Neutrophil (primary cell): Measurements from ENCODE around the gene THSD4.

Experiments
- H3K27ac ChIP-seq: fragments of 200-600 bp; sonication (generic); 2 replicates; pipeline ENCODE4 v1.5.1; 2016; ENCODE audit warnings: mild to moderate bottlenecking, moderate library complexity
- H3K27me3 ChIP-seq: fragments of 200-600 bp; sonication (generic); 2 replicates; pipeline ENCODE4 v1.6.0; 2016; ENCODE audit warnings: mild to moderate bottlenecking
- H3K36me3 ChIP-seq: fragments of 200-600 bp; sonication (generic); 2 replicates; pipeline ENCODE4 v1.5.1; 2017
- H3K4me1 ChIP-seq, 2 experiments: fragments of 200-600 bp in 1 of 2; sonication (generic) in 1 of 2; 1 replicate in 1 of 2; 2 replicates in 1 of 2; pipeline versions ENCODE4 v1.5.1 to v1.6.1; 2013 to 2016; ENCODE audit warnings: low read depth in 1 of 2, low read length in 1 of 2, mild to moderate bottlenecking in 1 of 2, moderate library complexity in 1 of 2; ENCODE audit not compliant: control insufficient read depth in 1 of 2, insufficient read depth in 1 of 2
- H3K4me3 ChIP-seq, 2 experiments: fragments of 200-600 bp in 1 of 2; sonication (generic) in 1 of 2; 1 replicate in 1 of 2; 2 replicates in 1 of 2; pipeline ENCODE4 v1.5.1; 2013 to 2016; ENCODE audit warnings: low read depth in 1 of 2, low read length in 1 of 2, mild to moderate bottlenecking in 1 of 2, moderate library complexity in 1 of 2
- H3K9me3 ChIP-seq: fragments of 200-600 bp; sonication (generic); 2 replicates; pipeline ENCODE4 v1.5.1; 2016
- TF ChIP-seq, protein P1 (sequence below): fragments of 200-600 bp; sonication (generic); IDR thresholded peaks from 2 replicates; pipeline ENCODE4 v1.5.1; 2016; ENCODE audit warnings: antibody characterized with exemption

Gene THSD4

DNA sequence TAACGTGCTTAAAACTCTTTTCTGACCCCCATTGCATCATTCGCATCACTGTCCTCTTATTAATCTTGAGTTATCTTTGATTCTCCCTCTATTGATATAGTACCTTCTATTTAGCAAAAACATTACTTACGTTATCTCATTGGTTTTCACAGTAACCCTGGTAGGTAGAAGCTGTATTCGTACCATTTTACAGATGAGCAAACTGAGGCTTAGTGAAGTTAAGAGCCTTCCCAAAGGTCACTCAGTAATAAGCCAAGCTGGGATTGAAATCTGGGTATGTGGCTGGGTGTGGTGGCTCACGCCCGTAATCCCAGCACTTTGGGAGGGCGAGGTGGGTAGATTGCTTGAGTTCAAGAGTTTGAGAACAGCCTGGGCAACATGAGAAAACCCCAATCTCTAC is 244.0 kb downstream of the THSD4 start:
- H3K4me3 ChIP-seq, result no peak overlapping the region

DNA sequence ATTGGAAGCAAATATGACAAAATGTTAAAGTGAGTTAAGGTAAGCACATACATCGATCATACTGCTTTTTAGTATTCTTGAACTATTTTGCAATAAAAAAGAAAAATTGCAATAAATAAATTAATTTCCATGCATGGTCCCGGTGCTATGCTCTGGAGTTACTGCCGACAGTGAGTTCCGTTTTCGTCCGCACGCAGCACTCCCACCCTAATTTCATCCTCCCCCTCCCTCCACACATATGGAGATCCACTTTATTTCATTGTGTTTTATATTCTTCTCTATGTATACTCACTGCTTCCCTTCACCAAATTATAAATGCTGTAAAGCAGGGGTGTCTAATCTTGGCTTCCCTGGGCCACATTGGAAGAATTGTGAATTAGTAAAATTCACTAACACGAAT is 247.3 kb downstream of the THSD4 start:
- H3K27me3 ChIP-seq, result no peaks in the 10 kb centered on the region
- no peaks in the 10 kb centered on the region for H3K36me3 ChIP-seq
- no peak overlapping the region for H3K4me3 ChIP-seq
- no peaks in the 10 kb centered on the region for H3K9me3 ChIP-seq
- no peaks in the 10 kb centered on the region for H3K4me1 ChIP-seq
- H3K27ac ChIP-seq, result no peak overlapping the region
- TF ChIP-seq, protein P1, sequence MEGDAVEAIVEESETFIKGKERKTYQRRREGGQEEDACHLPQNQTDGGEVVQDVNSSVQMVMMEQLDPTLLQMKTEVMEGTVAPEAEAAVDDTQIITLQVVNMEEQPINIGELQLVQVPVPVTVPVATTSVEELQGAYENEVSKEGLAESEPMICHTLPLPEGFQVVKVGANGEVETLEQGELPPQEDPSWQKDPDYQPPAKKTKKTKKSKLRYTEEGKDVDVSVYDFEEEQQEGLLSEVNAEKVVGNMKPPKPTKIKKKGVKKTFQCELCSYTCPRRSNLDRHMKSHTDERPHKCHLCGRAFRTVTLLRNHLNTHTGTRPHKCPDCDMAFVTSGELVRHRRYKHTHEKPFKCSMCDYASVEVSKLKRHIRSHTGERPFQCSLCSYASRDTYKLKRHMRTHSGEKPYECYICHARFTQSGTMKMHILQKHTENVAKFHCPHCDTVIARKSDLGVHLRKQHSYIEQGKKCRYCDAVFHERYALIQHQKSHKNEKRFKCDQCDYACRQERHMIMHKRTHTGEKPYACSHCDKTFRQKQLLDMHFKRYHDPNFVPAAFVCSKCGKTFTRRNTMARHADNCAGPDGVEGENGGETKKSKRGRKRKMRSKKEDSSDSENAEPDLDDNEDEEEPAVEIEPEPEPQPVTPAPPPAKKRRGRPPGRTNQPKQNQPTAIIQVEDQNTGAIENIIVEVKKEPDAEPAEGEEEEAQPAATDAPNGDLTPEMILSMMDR, result no peak

More for the DNA sequence above, 244.0 kb downstream of the THSD4 start:
- no peaks in the 10 kb centered on the region for H3K36me3 ChIP-seq
- no peaks in the 10 kb centered on the region for H3K9me3 ChIP-seq
- no peaks in the 10 kb centered on the region for H3K4me1 ChIP-seq
- TF ChIP-seq, protein P1, result no peak
- H3K27me3 ChIP-seq, result no peaks in the 10 kb centered on the region
- no peak overlapping the region for H3K27ac ChIP-seq

DNA sequence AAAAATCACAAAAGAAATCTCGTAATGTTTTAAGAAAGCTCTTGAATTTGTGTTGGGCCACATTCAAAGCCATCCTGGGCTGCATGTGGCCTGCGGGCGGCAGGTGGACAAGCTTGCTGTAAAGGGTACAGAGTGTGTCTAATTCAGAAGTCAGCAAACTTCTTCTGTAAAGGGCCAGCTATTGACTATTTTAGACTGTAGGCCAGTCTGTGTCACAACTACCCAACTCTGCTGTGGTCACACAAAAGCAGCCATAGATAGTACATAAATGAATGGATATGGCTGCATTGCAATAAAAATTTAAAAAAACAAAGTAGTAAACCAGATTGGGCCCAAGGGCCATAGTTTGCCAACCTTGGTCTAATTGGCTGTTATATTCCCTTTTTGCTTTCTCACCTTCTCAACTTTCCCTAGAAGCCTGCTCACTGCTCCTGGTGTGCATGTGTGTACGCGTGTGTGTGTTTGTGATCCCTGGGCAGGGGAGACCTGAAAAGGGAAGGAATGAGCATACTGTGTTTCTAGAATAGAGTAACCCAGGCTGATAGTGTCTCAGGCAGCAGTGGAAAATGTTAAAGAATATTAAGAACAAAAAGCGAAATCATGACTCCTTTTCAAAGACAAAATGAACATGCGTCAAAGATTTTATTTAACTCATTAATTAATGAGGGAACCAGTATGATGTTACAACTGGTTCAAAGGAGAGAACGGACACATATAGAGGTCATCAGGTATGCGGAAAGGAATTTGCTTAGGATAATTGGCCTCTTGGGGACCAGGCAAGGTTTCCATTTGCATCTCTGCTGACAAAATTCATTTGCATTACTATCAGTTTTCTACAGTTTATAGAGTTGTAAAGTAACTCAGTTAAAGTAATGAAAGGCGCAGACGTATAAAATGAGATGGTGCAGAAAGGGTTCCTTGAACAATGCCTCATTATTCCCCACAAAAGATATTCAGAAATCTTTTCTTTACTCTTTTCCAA is 248.0 kb downstream of the THSD4 start:
- Histone ChIP-seq H3K9me3 (no peaks in the 10 kb centered on the region), H3K27ac (no peak overlapping the region)
- TF ChIP-seq, protein P1, result no peak

DNA sequence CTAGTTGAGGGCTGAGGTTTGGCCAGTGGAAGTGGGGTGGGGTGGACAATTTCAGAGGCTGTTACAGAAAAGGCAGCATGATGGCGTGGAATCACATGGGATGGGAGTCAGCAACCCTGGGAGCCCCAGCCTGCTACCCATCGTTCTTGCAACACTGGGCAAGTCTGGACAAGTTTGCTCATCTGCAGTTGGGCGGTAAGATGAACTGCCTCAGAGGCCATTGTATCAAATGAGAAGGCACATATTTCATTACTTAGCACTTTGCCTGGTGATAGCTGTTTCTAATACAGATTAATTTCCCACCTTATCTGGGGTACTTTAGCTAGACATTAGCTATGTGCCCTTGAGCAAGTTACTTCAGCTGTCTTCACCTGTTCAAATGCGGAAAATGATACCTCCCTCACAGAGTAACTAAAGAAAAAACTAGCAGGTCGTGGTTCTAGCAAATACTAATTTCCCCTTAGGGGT is 248.9 kb downstream of the THSD4 start:
- Histone ChIP-seq H3K27me3 (no peaks in the 10 kb centered on the region), H3K4me3 (no peak overlapping the region), H3K27ac (no peak overlapping the region), H3K9me3 (no peaks in the 10 kb centered on the region), H3K4me1 (no peaks in the 10 kb centered on the region), H3K36me3 (no peaks in the 10 kb centered on the region)
- TF ChIP-seq, protein P1, result no peak

More for the DNA sequence above, 248.0 kb downstream of the THSD4 start:
- Histone ChIP-seq H3K27me3 (no peaks in the 10 kb centered on the region), H3K4me3 (no peak overlapping the region), H3K36me3 (no peaks in the 10 kb centered on the region), H3K4me1 (no peaks in the 10 kb centered on the region)

DNA sequence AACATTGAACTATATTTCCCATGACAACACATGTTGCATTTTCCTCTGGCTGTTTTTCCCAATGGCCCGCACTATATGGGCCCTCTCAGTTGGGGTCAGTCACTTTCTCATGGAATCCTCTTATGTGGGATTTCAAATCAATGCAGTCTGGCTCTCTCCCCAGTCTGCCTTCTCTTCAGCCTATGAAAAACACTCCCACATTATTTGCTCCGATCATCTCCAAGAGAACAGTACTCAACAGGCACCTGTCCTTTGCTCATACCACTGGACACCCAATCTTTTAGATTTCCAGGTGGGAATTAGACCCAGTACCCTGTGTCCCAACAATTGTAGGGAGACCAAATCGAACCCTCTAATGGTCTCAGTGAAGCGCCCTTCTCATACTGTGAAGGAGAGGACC is 251.3 kb downstream of the THSD4 start:
- TF ChIP-seq, protein P1, result no peak
- no peaks in the 10 kb centered on the region for H3K27me3 ChIP-seq
- H3K27ac ChIP-seq, result no peak overlapping the region

More for the DNA sequence above, 251.3 kb downstream of the THSD4 start:
- Histone ChIP-seq H3K4me3 (no peak overlapping the region), H3K36me3 (no peaks in the 10 kb centered on the region), H3K4me1 (no peaks in the 10 kb centered on the region), H3K9me3 (no peaks in the 10 kb centered on the region)
